GM21619 (cell line): Measurements from ENCODE around the gene INO80.
"Not testable (repeated sequence)": the region's sequence is repeated elsewhere in the genome, so short reads cannot be mapped to it uniquely, and the experiment has no call there.

Experiments
- ATAC-seq: cut with Tn5 transposase; IDR thresholded peaks from one replicate; pipeline ENCODE4 v1.9.1; 2021; ENCODE audit not compliant: unreplicated experiment

The INO80 gene, protein sequence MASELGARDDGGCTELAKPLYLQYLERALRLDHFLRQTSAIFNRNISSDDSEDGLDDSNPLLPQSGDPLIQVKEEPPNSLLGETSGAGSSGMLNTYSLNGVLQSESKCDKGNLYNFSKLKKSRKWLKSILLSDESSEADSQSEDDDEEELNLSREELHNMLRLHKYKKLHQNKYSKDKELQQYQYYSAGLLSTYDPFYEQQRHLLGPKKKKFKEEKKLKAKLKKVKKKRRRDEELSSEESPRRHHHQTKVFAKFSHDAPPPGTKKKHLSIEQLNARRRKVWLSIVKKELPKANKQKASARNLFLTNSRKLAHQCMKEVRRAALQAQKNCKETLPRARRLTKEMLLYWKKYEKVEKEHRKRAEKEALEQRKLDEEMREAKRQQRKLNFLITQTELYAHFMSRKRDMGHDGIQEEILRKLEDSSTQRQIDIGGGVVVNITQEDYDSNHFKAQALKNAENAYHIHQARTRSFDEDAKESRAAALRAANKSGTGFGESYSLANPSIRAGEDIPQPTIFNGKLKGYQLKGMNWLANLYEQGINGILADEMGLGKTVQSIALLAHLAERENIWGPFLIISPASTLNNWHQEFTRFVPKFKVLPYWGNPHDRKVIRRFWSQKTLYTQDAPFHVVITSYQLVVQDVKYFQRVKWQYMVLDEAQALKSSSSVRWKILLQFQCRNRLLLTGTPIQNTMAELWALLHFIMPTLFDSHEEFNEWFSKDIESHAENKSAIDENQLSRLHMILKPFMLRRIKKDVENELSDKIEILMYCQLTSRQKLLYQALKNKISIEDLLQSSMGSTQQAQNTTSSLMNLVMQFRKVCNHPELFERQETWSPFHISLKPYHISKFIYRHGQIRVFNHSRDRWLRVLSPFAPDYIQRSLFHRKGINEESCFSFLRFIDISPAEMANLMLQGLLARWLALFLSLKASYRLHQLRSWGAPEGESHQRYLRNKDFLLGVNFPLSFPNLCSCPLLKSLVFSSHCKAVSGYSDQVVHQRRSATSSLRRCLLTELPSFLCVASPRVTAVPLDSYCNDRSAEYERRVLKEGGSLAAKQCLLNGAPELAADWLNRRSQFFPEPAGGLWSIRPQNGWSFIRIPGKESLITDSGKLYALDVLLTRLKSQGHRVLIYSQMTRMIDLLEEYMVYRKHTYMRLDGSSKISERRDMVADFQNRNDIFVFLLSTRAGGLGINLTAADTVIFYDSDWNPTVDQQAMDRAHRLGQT (N-terminal part only)

DNA sequence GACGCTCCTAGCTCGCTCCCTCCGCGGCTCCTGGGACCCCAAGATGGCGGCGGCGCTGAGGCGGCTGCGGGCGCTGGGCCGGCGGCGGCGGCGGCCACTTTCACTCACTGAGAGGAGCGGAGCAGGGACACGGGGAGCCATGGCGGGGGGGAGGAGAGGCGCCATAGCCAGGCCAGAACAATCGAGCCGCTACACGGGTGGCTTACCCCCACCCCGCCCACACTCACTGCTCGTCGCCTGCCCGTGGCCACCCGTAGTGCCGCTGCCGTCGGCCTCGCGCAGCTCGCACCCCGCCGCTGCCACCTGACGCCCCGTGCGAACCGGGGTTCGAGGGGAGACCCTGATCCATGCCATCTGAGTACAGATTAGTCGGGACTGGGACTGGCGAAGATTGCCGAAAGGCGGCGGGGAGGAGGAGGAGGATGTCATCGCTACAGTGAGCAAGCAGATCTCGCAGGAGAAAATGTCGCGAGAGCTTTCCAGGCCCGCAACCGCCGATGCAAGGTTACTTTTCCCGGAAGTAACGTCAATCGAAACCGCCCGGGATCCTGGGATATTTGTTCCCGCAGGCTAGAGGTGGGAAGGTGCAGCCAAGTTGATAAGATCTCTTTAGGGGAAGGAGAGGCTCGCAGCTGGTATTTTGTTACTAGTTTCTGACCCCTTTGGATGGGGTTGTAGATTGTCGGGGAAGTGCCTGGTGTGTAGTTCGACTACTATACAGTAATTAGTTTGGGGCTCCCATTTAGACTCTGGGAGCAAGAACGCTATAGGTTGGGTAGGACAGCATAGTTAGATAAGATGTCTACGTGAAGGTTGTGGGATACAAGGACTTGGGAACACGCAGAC lies at the start of gene INO80:
Gene INO80 (minus strand): TSS at position 165 of the 846 bp plus-strand sequence. CDS start 19,970 bp downstream, outside the sequence.
- peak; percentile 76 for ATAC-seq

DNA sequence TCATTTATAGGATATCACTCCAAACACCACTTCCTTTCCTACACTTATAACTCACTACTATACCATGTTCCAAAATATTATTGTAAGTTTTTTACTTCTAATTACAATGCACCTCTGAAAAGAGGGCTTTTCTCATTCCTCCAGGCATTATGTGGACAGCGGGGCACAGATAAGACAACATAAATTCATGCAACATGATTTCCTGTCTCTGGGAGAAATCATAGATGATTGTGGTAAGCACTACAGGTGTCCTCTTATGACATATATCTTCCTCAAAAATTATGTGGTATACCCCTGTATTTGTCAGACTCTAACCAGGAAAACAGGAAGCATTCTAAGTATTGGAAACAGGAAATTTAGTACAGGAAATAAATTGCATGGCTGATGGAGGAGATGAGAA lies 45.7 kb upstream of the INO80 start:
- ATAC-seq = no peak

DNA sequence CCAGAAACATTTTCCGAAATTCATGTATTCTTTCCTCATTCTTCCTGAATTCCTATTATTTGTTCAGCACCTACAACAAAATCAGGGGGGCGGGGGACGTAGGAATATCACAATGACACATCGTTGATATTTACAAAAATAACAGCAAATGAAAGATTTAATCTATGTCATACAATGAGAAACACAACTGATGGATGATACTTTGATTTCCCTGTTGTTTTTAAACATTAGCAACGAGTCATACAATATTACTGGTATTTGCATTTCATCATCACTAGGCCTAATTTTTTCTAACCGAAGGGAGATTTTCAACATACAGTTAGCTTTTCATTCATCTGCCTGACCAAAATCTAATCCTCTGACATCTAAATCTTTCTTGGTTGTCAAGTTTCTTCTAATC lies 45.3 kb upstream of the INO80 start:
- ATAC-seq = no peak

DNA sequence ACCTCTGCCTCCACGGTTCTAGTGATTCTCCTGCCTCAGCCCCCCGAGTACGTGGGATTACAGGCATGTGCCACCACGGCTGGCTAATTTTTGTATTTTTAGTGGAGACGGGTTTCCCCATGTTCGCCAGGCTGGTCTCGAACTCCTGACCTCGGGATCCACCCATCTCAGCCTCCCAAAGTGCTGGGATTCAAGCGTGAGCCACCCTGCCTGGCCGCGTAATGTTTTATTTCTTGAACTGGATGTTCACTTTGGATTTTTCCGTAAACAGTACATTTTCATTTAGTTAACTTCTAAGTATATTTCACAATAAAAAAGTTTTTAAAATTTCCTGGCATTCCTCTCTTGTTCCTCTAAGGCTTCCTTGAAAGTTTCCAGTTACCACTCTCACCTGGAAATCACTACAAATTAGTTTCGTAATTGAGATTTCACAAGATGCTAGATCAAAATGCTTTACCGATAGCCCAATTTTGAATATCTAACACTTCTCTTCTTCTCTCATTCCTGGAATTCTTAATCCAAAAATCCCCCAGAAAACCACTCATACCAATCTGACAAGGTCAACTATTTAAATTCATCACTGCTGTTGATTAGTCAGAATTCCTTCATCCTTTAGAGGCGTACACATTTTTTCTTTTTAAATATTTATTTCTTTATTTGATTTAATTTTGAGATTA lies 44.7 kb upstream of the INO80 start:
- no peak for ATAC-seq

DNA sequence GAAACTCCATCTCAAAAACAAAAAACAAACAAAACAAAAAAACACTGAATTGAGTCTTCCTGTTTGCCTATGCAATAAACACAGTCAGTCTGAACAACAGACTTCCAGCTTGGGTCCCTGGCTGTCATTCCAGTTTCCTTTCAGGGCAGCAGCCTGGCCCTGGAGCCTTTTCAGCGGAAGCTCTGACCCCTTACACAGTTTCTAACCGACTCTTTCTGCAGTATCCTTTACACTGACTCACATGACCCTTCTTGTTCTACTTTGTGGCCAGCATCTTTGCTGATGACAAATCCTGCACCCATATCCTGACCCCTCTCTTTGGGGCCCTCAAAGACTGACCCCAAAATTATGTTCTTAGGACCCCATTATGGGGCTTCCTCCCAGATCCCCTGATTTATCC lies 38.3 kb upstream of the INO80 start:
- no peak for ATAC-seq

DNA sequence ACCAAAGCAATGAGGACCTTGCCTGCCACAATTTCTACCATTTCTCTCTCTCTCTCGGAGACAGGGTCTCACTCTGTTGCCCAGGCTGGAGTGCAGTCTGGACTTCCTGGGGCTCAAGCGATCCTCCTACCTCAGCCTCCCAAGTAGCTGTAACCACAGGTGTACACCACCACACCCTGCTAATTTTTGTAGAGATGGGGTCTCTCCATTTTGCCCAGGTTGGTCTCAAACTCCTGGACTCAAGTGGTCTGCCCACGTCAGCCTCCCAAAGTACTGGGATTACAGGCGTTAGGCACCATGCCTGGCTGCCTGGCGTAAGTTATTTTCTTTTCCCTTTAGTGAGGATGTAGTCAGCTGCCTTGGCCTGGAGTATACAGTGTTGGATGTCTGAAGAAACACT lies 37.7 kb upstream of the INO80 start:
- ATAC-seq = no peak

DNA sequence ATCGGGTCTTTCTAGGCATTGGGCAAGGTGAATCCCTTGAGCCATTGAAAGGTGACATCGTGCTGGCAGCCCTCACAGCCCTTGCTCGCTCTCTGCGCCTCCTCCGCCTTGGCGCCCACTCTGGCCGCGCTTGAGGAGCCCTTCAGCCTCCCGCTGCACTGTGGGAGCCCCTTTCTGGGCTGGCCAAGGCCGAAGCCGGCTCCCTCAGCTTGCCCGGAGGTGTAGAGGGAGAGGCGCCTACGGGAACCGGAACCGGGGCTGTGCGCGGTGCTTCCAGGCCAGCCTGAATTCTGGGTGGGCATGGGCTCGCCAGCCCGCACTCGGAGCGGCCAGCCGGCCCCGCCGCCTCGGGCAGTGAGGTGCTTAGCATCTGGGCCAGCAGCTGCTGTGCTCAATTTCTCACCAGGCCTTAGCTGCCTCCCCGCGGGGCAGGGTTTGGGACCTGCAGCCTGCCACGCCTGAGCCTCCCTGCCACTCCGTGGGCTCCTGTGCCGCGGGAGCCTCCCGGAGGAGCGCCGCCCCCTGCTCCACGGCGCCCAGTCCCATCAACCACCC lies 35.4 kb upstream of the INO80 start:
- no peak for ATAC-seq

DNA sequence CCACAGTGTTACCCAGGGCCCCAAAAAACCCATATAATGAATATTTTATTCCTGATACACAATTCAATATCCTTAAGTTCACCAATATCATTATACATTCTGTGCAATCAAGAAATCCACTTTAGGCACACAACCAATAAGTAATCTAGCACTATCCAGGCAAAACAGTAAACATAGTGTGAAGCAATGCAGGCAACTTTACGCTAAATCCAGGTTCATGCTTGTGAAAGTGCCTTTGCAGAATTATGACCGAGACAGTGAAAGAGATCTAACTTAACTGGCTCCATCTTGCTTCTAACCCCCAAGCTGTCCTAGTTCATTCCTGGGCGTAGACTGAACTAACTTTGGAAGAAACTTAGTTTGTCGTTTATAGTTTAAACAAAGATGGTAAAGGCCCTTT lies 34.2 kb upstream of the INO80 start:
- no peak for ATAC-seq

DNA sequence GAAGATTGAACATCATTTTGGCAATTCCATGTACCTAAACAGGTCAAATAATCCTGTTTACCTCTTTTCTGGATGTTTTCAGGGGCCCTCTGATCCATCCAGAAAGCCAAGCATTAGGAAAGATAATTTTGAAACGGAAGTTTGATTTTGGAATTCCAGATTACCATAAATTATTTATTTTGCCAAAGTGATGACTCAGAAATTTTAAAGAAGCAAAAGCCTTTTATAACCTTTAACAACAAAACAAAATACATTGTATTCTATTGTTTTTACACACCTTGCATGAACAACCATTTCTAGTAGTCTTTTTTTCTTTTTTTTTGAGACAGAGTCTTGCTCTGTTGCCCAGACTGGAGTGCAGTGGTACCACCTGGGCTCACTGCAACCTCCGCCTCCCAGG lies 32.0 kb upstream of the INO80 start:
- no peak for ATAC-seq

DNA sequence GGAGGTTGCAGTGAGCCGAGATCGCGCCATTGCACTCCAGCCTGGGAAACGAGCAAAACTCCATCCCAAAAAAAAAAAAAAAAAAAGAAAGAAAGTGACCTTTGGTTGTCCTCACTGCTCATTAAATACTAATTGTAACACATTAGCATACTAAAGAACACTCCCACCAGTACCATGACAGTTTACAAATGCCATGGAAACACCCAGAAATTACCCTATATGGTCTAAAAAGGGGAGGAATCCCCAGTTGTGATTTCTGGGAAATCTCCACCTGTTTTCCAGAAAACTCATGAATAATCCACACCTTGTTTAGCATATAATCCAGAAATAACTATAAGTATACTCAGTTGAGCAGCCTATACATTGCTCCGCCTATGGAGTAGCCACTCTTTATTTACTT lies 23.5 kb upstream of the INO80 start:
- ATAC-seq = no peak

DNA sequence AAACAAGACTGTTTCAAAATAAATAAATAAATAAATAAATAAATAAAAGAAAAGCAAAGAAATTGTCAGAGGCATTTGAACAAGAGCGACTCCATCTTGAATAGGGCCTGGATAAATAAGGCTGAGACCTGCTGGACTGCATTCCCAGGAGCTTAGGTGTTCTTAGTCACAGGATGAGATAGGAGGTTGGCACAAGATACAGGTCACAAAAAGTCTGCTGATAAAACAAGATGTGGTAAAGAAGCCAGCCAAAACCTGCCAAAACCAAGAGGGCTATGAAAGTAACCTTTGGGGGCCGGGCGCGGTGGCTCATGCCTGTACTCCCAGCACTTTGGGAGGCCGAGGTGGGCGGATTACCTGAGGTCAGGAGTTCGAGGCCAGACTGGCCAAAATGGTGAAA lies 23.0 kb upstream of the INO80 start:
- ATAC-seq = not testable (repeated sequence)

DNA sequence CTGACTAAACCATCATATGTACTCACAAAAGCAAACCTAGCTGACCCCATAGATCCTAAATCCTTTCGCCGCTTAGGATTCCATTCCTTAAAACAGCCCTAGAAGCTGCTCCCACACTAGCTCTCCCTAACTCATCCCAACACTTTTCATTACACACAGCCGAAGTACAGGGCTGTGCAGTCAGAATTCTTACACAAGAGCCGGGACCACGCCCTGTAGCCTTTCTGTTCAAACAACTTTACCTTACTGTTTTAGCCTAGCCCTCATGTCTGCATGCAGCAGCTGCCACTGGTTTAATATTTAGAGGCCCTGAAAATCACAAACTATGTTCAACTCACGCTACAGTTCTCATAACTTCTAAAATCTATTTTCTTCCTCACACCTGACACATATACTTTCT lies 19.5 kb upstream of the INO80 start:
- not testable (repeated sequence) for ATAC-seq

DNA sequence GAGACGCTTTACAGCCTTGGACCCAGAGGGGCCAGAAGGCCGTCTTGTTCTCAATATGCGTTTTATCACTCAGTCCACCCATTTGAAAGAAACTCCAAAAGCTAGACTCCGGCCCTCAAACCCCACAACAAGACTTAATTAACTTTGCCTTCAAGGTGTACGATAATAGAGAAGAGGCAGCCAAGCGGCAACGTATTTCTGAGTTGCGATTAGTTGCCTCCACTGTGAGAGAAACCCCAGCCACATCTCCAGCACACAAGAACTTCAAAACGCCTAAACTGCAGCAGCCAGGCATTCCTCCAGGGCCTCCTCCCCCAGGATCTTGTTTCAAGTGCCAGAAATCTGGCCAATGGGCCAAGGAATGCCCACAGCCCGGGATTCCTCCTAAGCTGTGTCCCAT lies 17.4 kb upstream of the INO80 start:
- ATAC-seq = no peak

DNA sequence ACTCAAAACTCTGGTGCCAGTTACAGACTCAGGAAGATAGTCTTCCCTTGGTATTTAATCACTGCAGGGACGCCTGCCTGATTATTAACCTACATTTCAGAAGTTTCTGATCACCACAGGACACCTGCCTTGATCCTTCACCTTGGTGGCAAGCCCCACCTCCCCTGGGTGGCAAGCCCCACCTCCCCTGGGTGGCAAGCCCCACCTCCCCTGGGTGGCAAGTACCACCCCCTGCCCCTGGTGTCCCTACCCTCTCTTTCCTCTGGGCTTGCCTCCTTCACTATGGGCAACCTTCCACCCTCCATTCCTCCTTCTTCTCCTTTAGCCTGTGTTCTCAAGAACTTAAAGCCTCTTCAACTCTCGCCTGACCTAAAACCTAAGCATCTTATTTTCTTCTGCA lies 16.0 kb upstream of the INO80 start:
- ATAC-seq = not testable (repeated sequence)

DNA sequence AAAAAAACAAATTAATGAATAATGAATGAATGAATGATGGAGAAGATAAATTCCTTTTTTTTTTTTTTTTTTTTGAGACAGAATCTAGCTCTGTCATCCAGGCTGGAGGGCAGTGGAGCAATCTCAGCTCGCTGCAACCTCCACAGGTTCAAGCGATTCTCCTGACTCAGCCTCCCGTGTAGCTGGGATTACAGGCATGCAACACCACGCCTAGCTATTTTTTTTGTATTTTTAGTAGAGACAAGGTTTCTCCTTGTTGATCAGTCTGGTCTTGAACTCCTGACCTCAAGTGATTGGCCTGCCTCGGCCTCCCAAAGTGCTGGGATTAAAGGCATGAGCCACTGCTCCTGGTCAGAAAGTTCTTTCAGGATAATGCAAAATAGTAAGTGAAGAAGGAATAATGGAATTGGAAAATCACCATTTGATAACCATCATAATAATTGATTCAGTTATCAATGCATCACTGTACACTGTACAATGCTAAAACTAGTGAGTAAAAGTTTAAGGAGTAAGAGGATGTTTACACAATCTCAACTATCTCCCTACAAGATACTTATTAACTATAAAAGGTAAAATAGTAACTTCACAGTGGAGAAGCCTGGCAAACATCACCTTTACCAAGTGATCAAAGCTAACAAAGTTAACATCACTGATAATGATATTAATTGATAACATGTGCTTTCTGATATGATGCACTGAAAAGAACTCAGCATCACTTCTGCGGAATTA lies 12.3 kb upstream of the INO80 start:
- ATAC-seq = no peak

DNA sequence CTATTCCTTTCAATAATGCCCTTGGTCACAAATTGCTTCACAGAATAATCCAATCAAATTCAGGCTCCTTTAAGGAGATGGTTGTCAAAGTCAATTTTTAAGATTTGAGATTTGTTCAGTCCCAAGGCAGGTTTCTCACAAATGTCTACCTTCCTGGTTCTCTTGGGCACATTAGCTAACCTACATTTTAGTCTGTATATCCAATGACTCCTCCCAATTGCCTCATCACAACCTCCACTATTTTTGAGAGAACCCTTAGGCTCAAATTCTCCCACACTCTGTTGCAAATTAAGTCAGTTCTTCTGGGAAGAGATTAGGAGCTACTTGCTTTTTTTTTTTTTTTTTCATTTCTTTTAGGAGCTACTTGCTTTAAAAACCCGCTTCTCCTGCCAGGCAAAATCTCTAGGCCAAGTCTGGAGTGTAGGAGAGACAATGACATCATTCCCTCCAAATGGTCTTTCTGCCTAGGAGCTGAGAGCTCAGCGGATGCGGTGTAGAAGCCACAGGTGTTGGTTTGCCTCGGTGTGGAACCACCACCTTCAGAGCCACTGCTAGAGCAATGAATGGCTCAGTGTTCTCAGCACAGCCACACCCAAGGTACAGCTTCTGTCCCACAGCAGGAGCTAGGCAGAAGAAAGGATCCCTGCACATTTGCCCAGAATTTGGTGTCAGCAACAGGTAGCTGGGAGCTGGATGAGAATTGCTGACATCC lies 10.0 kb upstream of the INO80 start:
- ATAC-seq = no peak

DNA sequence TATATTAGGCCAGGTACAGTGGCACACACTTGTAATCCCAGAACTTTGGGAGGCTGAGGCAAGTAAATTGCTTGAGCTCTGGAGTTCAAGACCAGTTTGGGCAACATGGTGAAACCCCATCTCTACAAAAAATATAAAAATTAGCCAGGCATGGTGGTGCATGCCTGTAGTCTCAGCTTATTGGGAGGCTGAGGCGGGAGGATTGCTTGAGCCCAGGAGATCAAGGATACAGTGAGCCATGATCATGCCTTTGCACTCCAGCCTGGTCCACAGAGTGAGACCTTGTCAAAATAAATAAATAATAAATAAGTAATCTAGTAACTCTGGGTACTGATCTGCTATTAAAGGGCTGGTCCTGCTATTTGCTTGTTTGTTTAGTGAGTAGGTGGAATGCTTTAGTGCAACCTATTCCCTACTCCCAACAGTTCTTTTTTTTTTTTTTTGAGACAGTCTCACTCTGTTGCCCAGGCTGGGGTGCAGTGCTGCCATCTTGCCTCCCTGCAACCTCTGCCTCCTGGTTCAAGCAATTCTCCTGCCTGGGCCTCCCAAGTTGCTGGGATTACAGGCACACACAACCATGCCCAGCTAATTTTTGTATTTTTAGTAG lies 9.1 kb upstream of the INO80 start:
- no peak for ATAC-seq

DNA sequence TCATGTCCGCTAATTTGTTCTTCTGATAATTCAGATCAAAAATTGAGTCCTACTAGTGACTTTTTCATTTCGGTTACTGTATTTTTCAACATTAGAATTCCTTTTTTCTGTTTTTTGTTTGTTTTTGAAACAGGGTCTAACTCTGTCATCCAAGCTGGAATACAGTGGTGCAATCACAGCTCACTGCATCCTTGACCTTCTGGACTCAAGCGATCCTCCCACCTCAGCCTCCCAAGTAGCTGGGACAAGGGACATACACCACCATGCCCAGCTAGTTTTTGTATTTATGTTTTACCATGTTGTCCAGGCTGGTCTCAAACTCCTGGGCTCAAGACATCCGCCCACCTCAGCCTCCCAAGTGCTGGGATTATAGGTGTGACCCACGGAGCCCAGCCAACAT lies 8.0 kb upstream of the INO80 start:
- no peak for ATAC-seq
